HG02870 (cell line): ENCODE results near the gene TMEM123.

ENCODE experiments used
- ATAC-seq: cut with Tn5 transposase; IDR thresholded peaks from one replicate; pipeline ENCODE4 v1.9.1; 2021; ENCODE audit warnings: mild to moderate bottlenecking, moderate library complexity; ENCODE audit not compliant: unreplicated experiment

Gene TMEM123

GRCh38 chr11:102367364-102367763 is 85.2 kb downstream of the TMEM123 start:
- no peak for ATAC-seq

DNA sequence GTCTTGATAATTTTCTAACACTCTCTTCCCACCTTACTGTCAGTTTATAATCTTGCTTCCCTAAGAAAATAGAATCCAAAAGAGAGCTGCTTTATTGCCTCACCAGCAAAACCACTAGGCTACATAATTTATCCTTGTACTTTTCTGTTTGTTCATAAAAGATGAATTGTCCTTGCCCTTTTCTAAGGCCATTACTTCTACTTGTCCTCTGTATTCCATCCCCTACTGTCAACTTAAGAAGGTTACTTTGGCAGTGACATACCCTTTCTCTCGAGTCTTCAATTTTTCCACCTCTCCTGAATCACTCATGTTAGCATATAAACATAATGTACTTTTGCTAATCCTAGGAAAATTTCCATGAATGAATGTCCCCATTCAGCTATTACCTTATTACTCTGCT is 87.6 kb downstream of the TMEM123 start:
- no peak for ATAC-seq

- ATAC-seq: no peak
Measured at GRCh38 chr11:102361086-102362031, 91.2 kb downstream of the TMEM123 start.

DNA sequence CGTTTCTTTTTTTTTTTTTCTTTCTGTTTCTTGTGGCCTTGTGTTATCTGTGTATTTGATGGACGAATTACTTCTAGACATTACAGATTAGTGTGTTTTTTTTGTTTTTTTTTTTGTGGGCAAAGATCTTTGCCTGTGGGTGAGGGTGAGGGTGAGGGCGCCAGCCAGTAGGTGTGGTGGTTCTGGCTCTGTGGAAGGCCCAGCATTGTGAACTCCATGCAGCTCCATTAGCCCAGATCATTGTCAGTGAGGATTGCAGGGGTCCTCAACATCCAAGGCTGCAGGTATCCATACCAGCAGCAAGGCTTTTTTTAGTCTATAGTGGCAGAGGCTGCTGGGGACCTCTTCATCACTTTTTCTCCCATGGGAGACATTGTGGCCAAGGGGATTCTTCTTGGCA is 91.9 kb downstream of the TMEM123 start:
- ATAC-seq: no peak

- no peak for ATAC-seq
Measured at GRCh38 chr11:102359372-102359771, 93.2 kb downstream of the TMEM123 start.

DNA sequence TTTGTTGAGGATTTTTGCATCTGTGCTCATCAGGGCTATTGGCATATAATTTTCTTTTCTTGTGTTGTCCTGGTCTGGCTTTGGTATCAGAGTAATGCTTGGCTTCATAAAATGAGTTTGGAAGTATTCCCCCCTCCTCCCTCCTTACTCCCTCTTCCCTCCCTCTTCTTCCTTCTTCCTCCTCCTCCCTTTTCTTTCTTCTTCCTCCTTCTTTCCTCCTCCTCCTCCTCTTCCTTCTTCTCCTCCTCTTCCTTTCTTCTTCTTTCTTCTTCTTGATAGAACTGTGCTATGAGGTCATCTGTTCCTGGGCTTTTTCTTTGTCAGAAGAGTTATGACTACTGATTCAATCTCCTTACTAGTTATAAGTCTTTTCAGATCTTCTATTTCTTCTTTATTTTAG is 95.4 kb downstream of the TMEM123 start:
- no peak for ATAC-seq

- peak; percentile 13 for ATAC-seq
Measured at GRCh38 chr11:102347462-102348370, 104.8 kb downstream of the TMEM123 start.

- peak; percentile 78 for ATAC-seq
Measured at GRCh38 chr11:102346748-102347461, 105.7 kb downstream of the TMEM123 start, which contains the start of gene BIRC2. BIRC2 (plus strand) TSS chr11:102347214; CDS start chr11:102349855, 2,641 bp downstream.

DNA sequence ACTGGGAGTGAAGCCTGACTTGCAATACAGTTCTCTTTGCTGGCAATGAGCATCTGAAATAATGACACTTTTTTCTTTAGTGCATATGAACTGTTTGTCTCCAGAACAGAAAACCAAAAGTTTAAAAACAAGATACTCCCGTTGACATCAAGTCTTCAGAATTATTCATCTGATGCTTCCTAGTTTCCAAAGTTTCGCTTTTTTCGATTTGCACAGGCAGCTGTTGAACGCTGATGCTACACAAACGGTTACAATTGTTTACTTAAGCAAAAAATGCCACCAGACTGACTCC is 106.2 kb downstream of the TMEM123 start:
- no peak for ATAC-seq
